Measurements from ENCODE around the gene PTPRD. TPM values are rescaled to one million over a fixed set of nuclear protein-coding genes. Genes with fewer than 3 reads are reported as not detected.

The PTPRD gene
- total RNA-seq, 2 donors from 2014 or later = 19.6 to 101 TPM

GRCh38 chr9:8539681-8540197, 2073.1 kb downstream of the PTPRD start:
- Histone ChIP-seq H3K4me3 (no peak overlapping the region), H3K27me3 (replicated peaks; ENCODE audit: insufficient read depth) (no peaks in the 10 kb centered on the region), H3K36me3 (no peaks in the 10 kb centered on the region), H3K9me3 (no peaks in the 10 kb centered on the region), H3K27ac (no peak overlapping the region), H3K4me1 (ENCODE audit: control insufficient read depth in 1 of 2, low read depth in 2 of 2) (no peaks in the 10 kb centered on the region)
- no peak for DNase-seq (ENCODE audit: low spot score)
- ATAC-seq (ENCODE audit: insufficient number of reproducible peaks, low FRiP score, low read depth) = no peak
- TF ChIP-seq CTCF (IDR thresholded peaks at IDR 0.05) = no peak

- no peak overlapping the region for H3K27ac ChIP-seq
- H3K4me1 ChIP-seq (ENCODE audit: control insufficient read depth in 1 of 2, low read depth in 2 of 2) = no peaks in the 10 kb centered on the region
- H3K4me3 ChIP-seq = no peak overlapping the region
- H3K36me3 ChIP-seq = no peaks in the 10 kb centered on the region
- no peaks in the 10 kb centered on the region for H3K9me3 ChIP-seq
- no peak for TF ChIP-seq CTCF (IDR thresholded peaks at IDR 0.05)
- ATAC-seq (ENCODE audit: insufficient number of reproducible peaks, low FRiP score, low read depth) = no peak
- no peaks in the 10 kb centered on the region for H3K27me3 ChIP-seq (replicated peaks; ENCODE audit: insufficient read depth)
- DNase-seq (ENCODE audit: low spot score) = no peak
These were observed 2076.0 kb downstream of the PTPRD start for GRCh38 chr9:8536845-8537244.

- ATAC-seq (ENCODE audit: insufficient number of reproducible peaks, low FRiP score, low read depth) (no peak), DNase-seq (ENCODE audit: low spot score) (no peak)
- no peaks in the 10 kb centered on the region for H3K9me3 ChIP-seq
- no peak overlapping the region for H3K4me3 ChIP-seq
- no peaks in the 10 kb centered on the region for H3K4me1 ChIP-seq (ENCODE audit: control insufficient read depth in 1 of 2, low read depth in 2 of 2)
- no peak for TF ChIP-seq CTCF (IDR thresholded peaks at IDR 0.05)
- H3K36me3 ChIP-seq = no peaks in the 10 kb centered on the region
- H3K27me3 ChIP-seq (replicated peaks; ENCODE audit: insufficient read depth) = no peaks in the 10 kb centered on the region
- no peak overlapping the region for H3K27ac ChIP-seq
These were observed 2078.0 kb downstream of the PTPRD start for GRCh38 chr9:8534828-8535227.

GRCh38 chr9:8533681-8534080, 2079.1 kb downstream of the PTPRD start:
- Histone ChIP-seq H3K4me1 (ENCODE audit: control insufficient read depth in 1 of 2, low read depth in 2 of 2) (no peaks in the 10 kb centered on the region), H3K36me3 (no peaks in the 10 kb centered on the region), H3K27ac (no peak overlapping the region), H3K27me3 (replicated peaks; ENCODE audit: insufficient read depth) (no peaks in the 10 kb centered on the region), H3K4me3 (no peak overlapping the region), H3K9me3 (no peaks in the 10 kb centered on the region)
- ATAC-seq (ENCODE audit: insufficient number of reproducible peaks, low FRiP score, low read depth) (no peak), DNase-seq (ENCODE audit: low spot score) (no peak)
- TF ChIP-seq CTCF (IDR thresholded peaks at IDR 0.05) = no peak

GRCh38 chr9:8531826-8532415, 2080.9 kb downstream of the PTPRD start:
- no peaks in the 10 kb centered on the region for H3K9me3 ChIP-seq
- no peaks in the 10 kb centered on the region for H3K4me1 ChIP-seq (ENCODE audit: control insufficient read depth in 1 of 2, low read depth in 2 of 2)
- no peaks in the 10 kb centered on the region for H3K36me3 ChIP-seq
- H3K27me3 ChIP-seq (replicated peaks; ENCODE audit: insufficient read depth) = no peaks in the 10 kb centered on the region
- no peak for TF ChIP-seq CTCF (IDR thresholded peaks at IDR 0.05)
- H3K27ac ChIP-seq = no peak overlapping the region
- ATAC-seq (ENCODE audit: insufficient number of reproducible peaks, low FRiP score, low read depth) (no peak), DNase-seq (ENCODE audit: low spot score) (no peak)
- no peak overlapping the region for H3K4me3 ChIP-seq
